Kidney capillary endothelial cell (primary cell): ENCODE measurements around the gene KCNC1.

Source experiments
- DNase-seq: peaks from one replicate; pipeline ENCODE4 v3.0.0-alpha.2; 2018; ENCODE audit warnings: low spot score

The KCNC1 gene

DNA sequence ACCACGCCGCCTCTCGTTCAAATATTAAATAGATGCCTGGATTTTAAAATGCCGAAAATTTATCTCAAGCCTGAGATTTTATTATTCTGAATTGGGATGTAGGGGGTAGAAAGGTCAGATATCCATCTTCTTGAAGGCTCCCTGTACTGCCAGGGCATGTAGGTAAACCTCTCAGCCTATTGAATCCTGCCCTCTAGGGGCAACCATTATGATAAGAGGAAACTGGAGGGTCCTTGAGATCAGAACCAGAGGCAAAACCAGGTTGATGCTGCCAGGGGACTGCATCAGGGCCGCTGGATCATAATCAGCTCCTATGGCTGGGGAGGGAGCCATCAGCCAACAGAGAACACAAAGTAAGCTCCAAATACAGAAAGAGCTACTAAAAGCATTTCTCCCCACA lies 92.4 kb downstream of the KCNC1 start:
- no peak for DNase-seq

DNA sequence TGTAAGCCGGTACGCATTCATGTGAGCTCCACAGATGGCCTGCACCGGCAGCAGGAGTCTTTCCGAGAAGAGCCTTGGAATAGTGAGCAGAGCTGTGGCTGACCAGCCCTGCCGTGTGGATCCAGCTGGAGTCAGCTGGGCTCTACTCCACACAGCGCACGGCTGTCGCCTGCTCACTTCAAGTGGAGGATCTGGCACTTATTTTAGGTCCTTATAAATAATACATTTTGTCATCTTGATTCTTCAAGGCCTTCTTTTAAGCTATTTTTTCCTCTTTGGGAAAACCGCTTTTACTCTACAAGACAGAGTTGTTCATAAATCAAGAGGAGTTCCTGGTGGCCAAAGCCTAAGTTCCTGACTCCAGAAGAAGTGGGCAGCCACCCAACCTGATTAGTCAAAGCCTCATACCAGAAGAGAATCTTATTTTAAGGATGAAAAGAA lies 93.8 kb downstream of the KCNC1 start:
- DNase-seq, result no peak

DNA sequence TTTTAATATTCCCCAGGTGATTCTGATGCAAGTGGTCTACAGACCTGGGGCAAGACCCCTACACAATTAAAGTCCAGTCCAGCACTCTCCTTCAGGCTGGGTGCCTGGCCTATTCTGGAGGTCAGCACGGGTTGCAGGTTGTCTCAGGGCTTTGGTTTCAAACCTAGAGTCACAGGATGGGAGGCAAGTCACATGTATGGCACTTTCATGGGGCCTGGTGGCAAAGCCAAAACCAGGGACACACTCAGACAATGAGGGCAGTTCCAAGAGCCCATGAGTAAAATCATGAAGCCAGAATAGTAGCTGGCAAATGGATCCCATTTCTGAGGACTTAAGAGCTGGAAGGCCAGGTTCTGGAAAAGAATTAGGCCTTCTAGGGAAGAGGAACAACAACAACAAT lies 96.6 kb downstream of the KCNC1 start:
- DNase-seq, result no peak

DNA sequence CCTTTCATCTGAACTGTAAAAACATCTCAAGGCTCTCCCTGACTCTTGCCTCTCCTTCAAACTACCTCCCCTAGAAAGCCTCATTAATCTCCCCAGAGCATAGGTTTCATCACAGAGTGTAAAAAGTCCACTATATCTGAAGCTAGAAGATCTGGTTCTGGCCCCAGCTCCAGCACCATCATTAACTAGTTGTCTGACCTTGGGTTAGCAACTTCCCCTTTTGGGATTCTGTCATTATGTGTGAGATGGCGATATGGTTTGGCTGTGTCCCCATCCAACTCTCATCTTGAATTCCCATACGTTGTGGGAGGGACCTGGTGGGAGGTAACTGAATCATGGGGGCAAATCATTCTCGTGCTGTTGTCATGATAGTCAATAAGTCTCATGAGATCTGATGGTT lies 97.3 kb downstream of the KCNC1 start:
- no peak for DNase-seq
